IMR-90 (cell line): ENCODE results near the gene SIRPG. TPM values are rescaled to one million over a fixed set of nuclear protein-coding genes. Genes with fewer than 3 reads are reported as not detected.

Experiments used
- ATAC-seq: fragments of 200-7000 bp; cut with Tn5 transposase; 2 replicates; pipeline ENCODE4 v1.9.1; 2020; ENCODE audit warnings: low read depth, mild to moderate bottlenecking, moderate library complexity
- BruUV-seq: library from RNA; stranded (reverse); fragments of 400-500 nt; replicated peaks from 2 replicates; lab custom pipeline; 2021; lab: Mats Ljungman, UMichigan
- CTCF ChIA-PET: fragments of 300-600 bp; formaldehyde crosslinking; extraction: SDS; loops from one replicate; lab custom pipeline; 2021; ENCODE audit warnings: antibody characterized with exemption; lab: Yijun Ruan, JAX
- POLR2A ChIA-PET: fragments of 300-600 bp; sonication (Branson Sonifier 250); formaldehyde crosslinking; loops from one replicate; lab custom pipeline; 2022; ENCODE audit warnings: antibody characterized with exemption; ENCODE audit not compliant: unreplicated experiment; lab: Charles Lee
- DNase-seq: peaks from one replicate; pipeline ENCODE4 v3.0.0; 2013
- H2AFZ ChIP-seq: replicated peaks from 2 replicates; pipeline ENCODE3; 2013; ENCODE audit warnings: low read length, mild to moderate bottlenecking; ENCODE audit not compliant: poor library complexity
- H2AK5ac ChIP-seq: 2 replicates; pipeline ENCODE4 v1.6.1; 2013; ENCODE audit warnings: low read depth, low read length, inconsistent platforms
- H2AK9ac ChIP-seq: replicated peaks from 2 replicates; pipeline ENCODE3; 2013; ENCODE audit warnings: mild to moderate bottlenecking, low read depth, low read length, moderate library complexity; ENCODE audit not compliant: poor library complexity
- H2BK120ac ChIP-seq: 2 replicates; pipeline ENCODE4 v1.6.1; 2013; ENCODE audit warnings: low read depth, low read length, inconsistent platforms
- H2BK15ac ChIP-seq: 3 replicates; pipeline ENCODE4 v1.6.1; 2013; ENCODE audit warnings: low read depth, low read length, inconsistent platforms
- H2BK20ac ChIP-seq: 2 replicates; pipeline ENCODE4 v1.6.1; 2013; ENCODE audit warnings: low read depth, mild to moderate bottlenecking, inconsistent platforms, low read length, moderate library complexity
- H2BK5ac ChIP-seq: 2 replicates; pipeline ENCODE4 v1.6.1; 2013; ENCODE audit warnings: mild to moderate bottlenecking, low read depth, low read length, inconsistent platforms; ENCODE audit not compliant: poor library complexity, severe bottlenecking
- H3K14ac ChIP-seq: replicated peaks from 2 replicates; pipeline ENCODE4 v1.6.1; 2013; ENCODE audit warnings: low read depth, low read length, inconsistent platforms
- H3K18ac ChIP-seq: 2 replicates; pipeline ENCODE4 v1.6.1; 2013; ENCODE audit warnings: low read depth, low read length, control low read depth
- H3K23ac ChIP-seq: 2 replicates; pipeline ENCODE4 v1.6.1; 2013; ENCODE audit warnings: low read depth, low read length, inconsistent platforms
- H3K27ac ChIP-seq: 2 replicates; pipeline ENCODE4 v1.5.1; 2013; ENCODE audit warnings: mild to moderate bottlenecking, control low read depth, low read length; ENCODE audit not compliant: insufficient read depth
- H3K27me3 ChIP-seq: 2 replicates; pipeline ENCODE4 v1.6.1; 2013; ENCODE audit warnings: low read length; ENCODE audit not compliant: control insufficient read depth, insufficient read depth
- H3K36me3 ChIP-seq: 2 replicates; pipeline ENCODE4 v1.6.1; 2013; ENCODE audit warnings: low read length, mixed read lengths; ENCODE audit not compliant: control insufficient read depth, insufficient read depth
- H3K4ac ChIP-seq: 2 replicates; pipeline ENCODE4 v1.6.1; 2013; ENCODE audit warnings: low read depth, low read length, inconsistent platforms
- H3K4me1 ChIP-seq: 2 replicates; pipeline ENCODE4 v1.6.1; 2013; ENCODE audit warnings: low read length, mixed read lengths; ENCODE audit not compliant: control insufficient read depth, insufficient read depth
- H3K4me2 ChIP-seq: 2 replicates; pipeline ENCODE4 v1.6.1; 2013; ENCODE audit warnings: low read depth, mild to moderate bottlenecking, control low read depth, low read length, moderate library complexity
- H3K4me3 ChIP-seq: 2 replicates; pipeline ENCODE4 v1.5.1; 2013; ENCODE audit warnings: low read depth, mild to moderate bottlenecking, control low read depth, low read length, moderate library complexity; ENCODE audit not compliant: insufficient read depth
- H3K56ac ChIP-seq: 2 replicates; pipeline ENCODE4 v1.6.1; 2013; ENCODE audit warnings: low read length, inconsistent platforms; ENCODE audit not compliant: insufficient read depth; ENCODE audit errors: extremely low read depth
- H3K79me1 ChIP-seq, 2 experiments: 2 replicates each; pipeline ENCODE4 v1.6.1; 2013; ENCODE audit warnings: low read length in 2 of 2, inconsistent platforms in 1 of 2, low read depth in 1 of 2
- H3K9ac ChIP-seq: 2 replicates; pipeline ENCODE4 v1.6.1; 2013; ENCODE audit warnings: low read depth, low read length, control low read depth
- H3K9me1 ChIP-seq: 2 replicates; pipeline ENCODE4 v1.6.1; 2013; ENCODE audit warnings: low read length, inconsistent platforms; ENCODE audit not compliant: insufficient read depth
- H3K9me3 ChIP-seq: 2 replicates; pipeline ENCODE4 v1.6.1; 2013; ENCODE audit warnings: low read length; ENCODE audit not compliant: control insufficient read depth, insufficient read depth
- H4K20me1 ChIP-seq: 2 replicates; pipeline ENCODE4 v1.6.1; 2013; ENCODE audit warnings: low read length, inconsistent platforms; ENCODE audit not compliant: insufficient read depth
- H4K5ac ChIP-seq: 2 replicates; pipeline ENCODE4 v1.6.1; 2013; ENCODE audit warnings: mild to moderate bottlenecking, low read depth, low read length, control low read depth
- H4K8ac ChIP-seq, 2 experiments: 2 replicates each; pipeline ENCODE4 v1.6.1; 2013; ENCODE audit warnings: low read depth in 2 of 2, low read length in 2 of 2, control low read depth in 1 of 2, inconsistent platforms in 1 of 2
- H4K91ac ChIP-seq: 2 replicates; pipeline ENCODE4 v1.6.1; 2013; ENCODE audit warnings: low read depth, low read length, inconsistent platforms; ENCODE audit not compliant: insufficient read depth
- BHLHE40 ChIP-seq: fragments of 150-350 bp; IDR thresholded peaks from 2 replicates; pipeline ENCODE4 v1.6.1; 2016; ENCODE audit warnings: mild to moderate bottlenecking, low read depth, low read length
- CEBPB ChIP-seq: IDR thresholded peaks from 2 replicates; pipeline ENCODE4 v1.6.1; 2012; ENCODE audit warnings: low read depth, low read length, improper control_type of control experiment
- CHD1 ChIP-seq: IDR thresholded peaks from 2 replicates; pipeline ENCODE4 v1.6.1; 2012; ENCODE audit warnings: low read depth, low read length, improper control_type of control experiment
- MAFK ChIP-seq: IDR thresholded peaks from 2 replicates; pipeline ENCODE4 v1.6.1; 2012; ENCODE audit warnings: low read depth, low read length, improper control_type of control experiment
- MAZ ChIP-seq: IDR thresholded peaks from 2 replicates; pipeline ENCODE4 v1.6.1; 2012; ENCODE audit warnings: low read depth, mild to moderate bottlenecking, low read length, improper control_type of control experiment, moderate library complexity, borderline replicate concordance
- MXI1 ChIP-seq: IDR thresholded peaks from 2 replicates; pipeline ENCODE4 v1.6.1; 2012; ENCODE audit warnings: low read depth, mild to moderate bottlenecking, low read length, moderate library complexity, borderline replicate concordance
- NFE2L2 ChIP-seq: fragments of 150-350 bp; IDR thresholded peaks from 2 replicates; pipeline ENCODE4 v1.6.1; 2016; ENCODE audit warnings: low read depth, mild to moderate bottlenecking, low read length
- POLR2A ChIP-seq: IDR thresholded peaks from 2 replicates; pipeline ENCODE4 v1.6.1; 2012; ENCODE audit warnings: mild to moderate bottlenecking, low read depth, low read length
- RAD21 ChIP-seq: IDR thresholded peaks from 2 replicates; pipeline ENCODE4 v1.6.1; 2012; ENCODE audit warnings: low read length, improper control_type of control experiment
- RCOR1 ChIP-seq: IDR thresholded peaks from 2 replicates; pipeline ENCODE4 v1.6.1; 2012; ENCODE audit warnings: mild to moderate bottlenecking, low read length, improper control_type of control experiment; ENCODE audit not compliant: insufficient replicate concordance
- WGBS, 2 experiments: methylation state at CpG; one replicate each; pipeline versions ENCODE4 v1.1.5 to v1.1.7; 2013; ENCODE audit warnings: missing lambda C conversion rate in 2 of 2; ENCODE audit not compliant: insufficient read length in 1 of 2; ENCODE audit errors: extremely low coverage in 2 of 2; 5-methylcytosine and 5-hydroxymethylcytosine counted together
- dilution Hi-C: fragments of 300-500 bp; cut with HindIII; formaldehyde crosslinking; loops from one replicate; pipeline ENCODE4 v1.14.3; 2018; ENCODE audit warnings: low sequenced_read_pairs; ENCODE audit not compliant: unreplicated experiment
- in situ Hi-C: fragments of 300-500 bp; cut with MboI; formaldehyde crosslinking; loops from 3 replicates; pipeline ENCODE4 v1.14.3; 2019; ENCODE audit warnings: low sequenced_read_pairs, inconsistent platforms, mixed read lengths
- intact Hi-C: fragments of 100-400 bp; cut with micrococcal nuclease; formaldehyde crosslinking; loops from 2 replicates; pipeline ENCODE4 v1.10.0; 2022
- polyA plus RNA-seq, 3 experiments: library from polyadenylated mRNA; depleted of rRNA; stranded (reverse); fragments of >200 nt; gene quantifications; 2 replicates each; pipeline ENCODE4 v1.2.3, GENCODE V29; 2012; ENCODE audit warnings: low replicate concordance in 1 of 3
- total RNA-seq: library from RNA; depleted of rRNA; stranded (reverse); fragments of >200 nt; gene quantifications from 2 replicates; pipeline ENCODE4 v1.2.3, GENCODE V29; 2012
- TF ChIP-seq, protein P1 (sequence below): fragments of 150-350 bp; IDR thresholded peaks from 2 replicates; pipeline ENCODE4 v1.6.1; 2017; ENCODE audit warnings: mild to moderate bottlenecking, antibody characterized with exemption, low read length, low read depth
- TF ChIP-seq, protein P2 (sequence below): conservative IDR thresholded peaks from 2 replicates; pipeline ENCODE4 v1.5.1; 2012; ENCODE audit warnings: mild to moderate bottlenecking, low read depth, low read length, improper control_type of control experiment

Gene SIRPG
- total and polyA plus RNA-seq, 2 of the 4 experiments (the other 2 are of a cell fraction) = not detected

- intact Hi-C loops (no loop called here), in situ Hi-C loops (no loop called here), dilution Hi-C loops (no loop called here)
- no peak overlapping the region for H3K23ac ChIP-seq
- ChIA-PET POLR2A (no interaction called here), CTCF (no interaction called here)
- no TSS peak for BruUV-seq
- H2BK5ac ChIP-seq = no peak overlapping the region
- no peak overlapping the region for H4K5ac ChIP-seq
- H3K14ac ChIP-seq = no peak overlapping the region
- H3K9me3 ChIP-seq = no peaks in the 10 kb centered on the region
- no peak overlapping the region for H2AFZ ChIP-seq
- H3K79me1 ChIP-seq = no peaks in the 10 kb centered on the region
- no CpG with 5 or more reads among the region's 2 CpGs for WGBS, 2 experiments
- H2BK20ac ChIP-seq = no peak overlapping the region
- H4K20me1 ChIP-seq = no peaks in the 10 kb centered on the region
- no peaks in the 10 kb centered on the region for H3K36me3 ChIP-seq
- H2AK9ac ChIP-seq = no peak overlapping the region
- H3K4me1 ChIP-seq = no peaks in the 10 kb centered on the region
- H3K27ac ChIP-seq = no peak overlapping the region
- DNase-seq (no peak), ATAC-seq (no peak)
- H4K8ac ChIP-seq = no peak overlapping the region
- no peaks in the 10 kb centered on the region for H3K9me1 ChIP-seq
- TF ChIP-seq NFE2L2 (no peak), CEBPB (no peak), MAFK (no peak), CHD1 (no peak), MAZ (no peak), POLR2A (no peak), RCOR1 (no peak), MXI1 (no peak), BHLHE40 (no peak), RAD21 (no peak)
- TF ChIP-seq, protein P1, sequence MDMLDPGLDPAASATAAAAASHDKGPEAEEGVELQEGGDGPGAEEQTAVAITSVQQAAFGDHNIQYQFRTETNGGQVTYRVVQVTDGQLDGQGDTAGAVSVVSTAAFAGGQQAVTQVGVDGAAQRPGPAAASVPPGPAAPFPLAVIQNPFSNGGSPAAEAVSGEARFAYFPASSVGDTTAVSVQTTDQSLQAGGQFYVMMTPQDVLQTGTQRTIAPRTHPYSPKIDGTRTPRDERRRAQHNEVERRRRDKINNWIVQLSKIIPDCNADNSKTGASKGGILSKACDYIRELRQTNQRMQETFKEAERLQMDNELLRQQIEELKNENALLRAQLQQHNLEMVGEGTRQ = no peak
- TF ChIP-seq, protein P2, sequence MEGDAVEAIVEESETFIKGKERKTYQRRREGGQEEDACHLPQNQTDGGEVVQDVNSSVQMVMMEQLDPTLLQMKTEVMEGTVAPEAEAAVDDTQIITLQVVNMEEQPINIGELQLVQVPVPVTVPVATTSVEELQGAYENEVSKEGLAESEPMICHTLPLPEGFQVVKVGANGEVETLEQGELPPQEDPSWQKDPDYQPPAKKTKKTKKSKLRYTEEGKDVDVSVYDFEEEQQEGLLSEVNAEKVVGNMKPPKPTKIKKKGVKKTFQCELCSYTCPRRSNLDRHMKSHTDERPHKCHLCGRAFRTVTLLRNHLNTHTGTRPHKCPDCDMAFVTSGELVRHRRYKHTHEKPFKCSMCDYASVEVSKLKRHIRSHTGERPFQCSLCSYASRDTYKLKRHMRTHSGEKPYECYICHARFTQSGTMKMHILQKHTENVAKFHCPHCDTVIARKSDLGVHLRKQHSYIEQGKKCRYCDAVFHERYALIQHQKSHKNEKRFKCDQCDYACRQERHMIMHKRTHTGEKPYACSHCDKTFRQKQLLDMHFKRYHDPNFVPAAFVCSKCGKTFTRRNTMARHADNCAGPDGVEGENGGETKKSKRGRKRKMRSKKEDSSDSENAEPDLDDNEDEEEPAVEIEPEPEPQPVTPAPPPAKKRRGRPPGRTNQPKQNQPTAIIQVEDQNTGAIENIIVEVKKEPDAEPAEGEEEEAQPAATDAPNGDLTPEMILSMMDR = no peak
- no peak overlapping the region for H3K4me3 ChIP-seq
- no peak overlapping the region for H2AK5ac ChIP-seq
- no peak overlapping the region for H3K4ac ChIP-seq
- no peak overlapping the region for H2BK15ac ChIP-seq
- no peak overlapping the region for H3K9ac ChIP-seq
- H3K56ac ChIP-seq = no peak overlapping the region
- no peak overlapping the region for H4K91ac ChIP-seq
- H2BK120ac ChIP-seq = no peak overlapping the region
- no peak overlapping the region for H3K4me2 ChIP-seq
- no peaks in the 10 kb centered on the region; the same call in 1 of the 2 replicates for H3K27me3 ChIP-seq
- no peak overlapping the region for H3K18ac ChIP-seq
These were observed 2.7 kb upstream of the SIRPG start for GRCh38 chr20:1660246-1660645.
